Neural cell (in vitro differentiated cells): ENCODE measurements around the gene KDM4D. TPM values are rescaled to one million over a fixed set of nuclear protein-coding genes. Genes with fewer than 3 reads are reported as not detected.

Experiments
- H2AFZ ChIP-seq: fragments of 200-600, 300-800 bp; sonication (generic), shearing (Covaris generic); 2 replicates; pipeline ENCODE4 v1.6.0; 2014; ENCODE audit warnings: low read depth, mild to moderate bottlenecking, antibody characterized with exemption, low read length, moderate library complexity
- H3F3A ChIP-seq: fragments of 200-600 bp; shearing (Covaris generic); 2 replicates; pipeline ENCODE4 v1.6.1; 2016; ENCODE audit warnings: mild to moderate bottlenecking, moderate library complexity, mixed read lengths, antibody characterized with exemption, low read length; ENCODE audit not compliant: insufficient read depth, poor library complexity, severe bottlenecking
- H3K27ac ChIP-seq: fragments of 200-600, 300-800 bp; sonication (generic), shearing (Covaris generic); 2 replicates; pipeline ENCODE4 v1.5.1; 2014; ENCODE audit warnings: mild to moderate bottlenecking, low read length, moderate library complexity
- H3K27me3 ChIP-seq: fragments of 300-800, 200-600 bp; sonication (generic), shearing (Covaris generic); 2 replicates; pipeline ENCODE4 v1.6.0; 2014; ENCODE audit warnings: mild to moderate bottlenecking, low read depth, low read length, moderate library complexity; ENCODE audit not compliant: insufficient read depth
- H3K36me3 ChIP-seq: fragments of 300-800, 200-600 bp; sonication (generic), shearing (Covaris generic); 2 replicates; pipeline ENCODE4 v1.5.1; 2014; ENCODE audit warnings: mild to moderate bottlenecking, antibody characterized with exemption, low read length, moderate library complexity; ENCODE audit not compliant: insufficient read depth
- H3K4me2 ChIP-seq: fragments of 300-800, 200-600 bp; sonication (generic), shearing (Covaris generic); 2 replicates; pipeline ENCODE4 v1.6.0; 2014; ENCODE audit warnings: mild to moderate bottlenecking, low read length
- H3K4me3 ChIP-seq: fragments of 300-800, 200-600 bp; sonication (generic), shearing (Covaris generic); 2 replicates; pipeline ENCODE4 v1.5.1; 2014; ENCODE audit warnings: mild to moderate bottlenecking, low read length, moderate library complexity
- H3K79me2 ChIP-seq: fragments of 200-600 bp; shearing (Covaris generic); replicated peaks from 2 replicates; pipeline ENCODE4 v1.6.0; 2014; ENCODE audit warnings: mild to moderate bottlenecking, low read length, moderate library complexity; ENCODE audit not compliant: insufficient read depth
- H3K9ac ChIP-seq: fragments of 300-800, 200-600 bp; sonication (generic), shearing (Covaris generic); 2 replicates; pipeline ENCODE4 v1.6.1; 2016; ENCODE audit warnings: mild to moderate bottlenecking, low read length, mixed read lengths
- H3K9me2 ChIP-seq: fragments of 200-600 bp; shearing (Covaris generic); 2 replicates; pipeline ENCODE4 v1.6.1; 2016; ENCODE audit warnings: mild to moderate bottlenecking, low read length, mixed read lengths; ENCODE audit not compliant: insufficient read depth
- H3K9me3 ChIP-seq: fragments of 200-600, 300-800 bp; sonication (generic), shearing (Covaris generic); 2 replicates; pipeline ENCODE4 v1.6.1; 2016; ENCODE audit warnings: mild to moderate bottlenecking, mixed run types, low read length, moderate library complexity, mixed read lengths
- H4K20me1 ChIP-seq: fragments of 200-600 bp; shearing (Covaris generic); 2 replicates; pipeline ENCODE4 v1.6.1; 2016; ENCODE audit warnings: mild to moderate bottlenecking, mixed run types; ENCODE audit not compliant: insufficient read depth
- EP300 ChIP-seq: fragments of 450-650 bp; conservative IDR thresholded peaks from 2 replicates; pipeline ENCODE4 v1.6.1; 2014; ENCODE audit warnings: antibody characterized with exemption, mild to moderate bottlenecking, moderate library complexity; ENCODE audit not compliant: poor library complexity, severe bottlenecking
- EZH2 ChIP-seq: fragments of 200-600, 300-800 bp; shearing (Covaris generic), sonication (generic); IDR thresholded peaks from 2 replicates; pipeline ENCODE4 v1.6.1; 2014; ENCODE audit warnings: antibody characterized with exemption, low read length, borderline replicate concordance, mild to moderate bottlenecking; ENCODE audit not compliant: insufficient read depth, poor library complexity, severe bottlenecking
- MXI1 ChIP-seq: fragments of 450-650 bp; conservative IDR thresholded peaks from 2 replicates; pipeline ENCODE4 v1.6.1; 2014; ENCODE audit warnings: antibody characterized with exemption, mild to moderate bottlenecking; ENCODE audit not compliant: poor library complexity, severe bottlenecking
- POLR2AphosphoS5 ChIP-seq: IDR thresholded peaks from 2 replicates; pipeline ENCODE4 v1.6.1; 2012
- RAD21 ChIP-seq: fragments of 450-650 bp; conservative IDR thresholded peaks from 2 replicates; pipeline ENCODE4 v1.6.1; 2014; ENCODE audit warnings: antibody characterized with exemption, mild to moderate bottlenecking, moderate library complexity
- REST ChIP-seq: IDR thresholded peaks from 2 replicates; pipeline ENCODE4 v1.6.1; 2012; ENCODE audit warnings: borderline replicate concordance
- SMC3 ChIP-seq: fragments of 450-650 bp; conservative IDR thresholded peaks from 2 replicates; pipeline ENCODE4 v1.6.1; 2014; ENCODE audit warnings: antibody characterized with exemption, mild to moderate bottlenecking, moderate library complexity; ENCODE audit not compliant: poor library complexity
- TAF1 ChIP-seq: IDR thresholded peaks from 2 replicates; pipeline ENCODE4 v1.6.1; 2012; ENCODE audit warnings: low read depth
- polyA plus RNA-seq: library from polyadenylated mRNA; depleted of rRNA; stranded (reverse); fragments of >200 nt; gene quantifications from 2 replicates; pipeline ENCODE4 v1.2.3, GENCODE V29; 2014
- TF ChIP-seq, protein P1 (sequence below): fragments of 450-650 bp; IDR thresholded peaks from 2 replicates; pipeline ENCODE4 v1.5.1; 2014; ENCODE audit warnings: antibody characterized with exemption, mild to moderate bottlenecking, moderate library complexity; ENCODE audit not compliant: poor library complexity, severe bottlenecking

Gene KDM4D
- polyA plus RNA-seq, 1 donor from 2014 or later: 1.3 TPM

DNA sequence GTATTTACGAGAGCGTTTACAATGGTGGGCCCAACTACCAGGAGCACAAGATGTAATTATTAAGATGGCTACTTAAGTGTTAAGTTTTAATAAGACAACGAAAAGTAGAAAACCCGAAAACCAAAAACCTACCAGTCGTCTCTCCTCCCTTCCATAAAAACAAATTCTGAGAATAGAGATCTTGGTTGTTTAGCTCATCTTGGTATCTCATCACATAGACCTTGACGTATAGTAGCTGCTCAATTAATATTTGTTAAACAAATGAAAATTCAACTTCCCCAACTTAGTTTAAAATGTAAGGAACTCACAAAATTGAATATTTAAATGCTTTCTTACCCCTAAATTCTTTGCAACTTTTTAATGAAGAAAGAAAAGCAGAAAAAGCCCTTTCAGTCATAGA, 669 bp downstream of the KDM4D start:
- Histone ChIP-seq H4K20me1 (no peaks in the 10 kb centered on the region), H3K4me3 (peak overlapping the region; percentile 80), H3K4me2 (peak overlapping the region; percentile 81), H3K9me2 (no peaks in the 10 kb centered on the region), H3F3A (peaks cover 3% of the 10 kb centered on the region), H3K36me3 (no peaks in the 10 kb centered on the region), H3K9me3 (no peaks in the 10 kb centered on the region), H3K9ac (peak overlapping the region; percentile 92), H2AFZ (peak overlapping the region; percentile 95), H3K27me3 (no peaks in the 10 kb centered on the region), H3K27ac (peak overlapping the region; percentile 79), H3K79me2 (peaks cover 15% of the 10 kb centered on the region)
- TF ChIP-seq RAD21 (no peak), POLR2AphosphoS5 (no peak), SMC3 (no peak), EZH2 (no peak), MXI1 (no peak), REST (no peak), TAF1 (no peak), EP300 (no peak)
- TF ChIP-seq, protein P1, sequence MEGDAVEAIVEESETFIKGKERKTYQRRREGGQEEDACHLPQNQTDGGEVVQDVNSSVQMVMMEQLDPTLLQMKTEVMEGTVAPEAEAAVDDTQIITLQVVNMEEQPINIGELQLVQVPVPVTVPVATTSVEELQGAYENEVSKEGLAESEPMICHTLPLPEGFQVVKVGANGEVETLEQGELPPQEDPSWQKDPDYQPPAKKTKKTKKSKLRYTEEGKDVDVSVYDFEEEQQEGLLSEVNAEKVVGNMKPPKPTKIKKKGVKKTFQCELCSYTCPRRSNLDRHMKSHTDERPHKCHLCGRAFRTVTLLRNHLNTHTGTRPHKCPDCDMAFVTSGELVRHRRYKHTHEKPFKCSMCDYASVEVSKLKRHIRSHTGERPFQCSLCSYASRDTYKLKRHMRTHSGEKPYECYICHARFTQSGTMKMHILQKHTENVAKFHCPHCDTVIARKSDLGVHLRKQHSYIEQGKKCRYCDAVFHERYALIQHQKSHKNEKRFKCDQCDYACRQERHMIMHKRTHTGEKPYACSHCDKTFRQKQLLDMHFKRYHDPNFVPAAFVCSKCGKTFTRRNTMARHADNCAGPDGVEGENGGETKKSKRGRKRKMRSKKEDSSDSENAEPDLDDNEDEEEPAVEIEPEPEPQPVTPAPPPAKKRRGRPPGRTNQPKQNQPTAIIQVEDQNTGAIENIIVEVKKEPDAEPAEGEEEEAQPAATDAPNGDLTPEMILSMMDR: no peak

- H3K27me3 ChIP-seq: no peaks in the 10 kb centered on the region
- no peak overlapping the region for H3K4me3 ChIP-seq
- peaks cover 3% of the 10 kb centered on the region for H3F3A ChIP-seq
- TF ChIP-seq EZH2 (no peak), POLR2AphosphoS5 (no peak), TAF1 (no peak), RAD21 (no peak), SMC3 (no peak), REST (no peak), EP300 (no peak), MXI1 (no peak)
- TF ChIP-seq, protein P1: no peak
- no peaks in the 10 kb centered on the region for H4K20me1 ChIP-seq
- H2AFZ ChIP-seq: no peak overlapping the region
- H3K9me3 ChIP-seq: no peaks in the 10 kb centered on the region
- H3K4me2 ChIP-seq: no peak overlapping the region
- no peak overlapping the region for H3K9ac ChIP-seq
- H3K79me2 ChIP-seq: peaks cover 15% of the 10 kb centered on the region
- no peaks in the 10 kb centered on the region for H3K9me2 ChIP-seq
- no peak overlapping the region for H3K27ac ChIP-seq
- no peaks in the 10 kb centered on the region for H3K36me3 ChIP-seq
Observed at GRCh38 chr11:94975599-94975998, 2.1 kb downstream of the KDM4D start.
